Measurements from ENCODE around the gene SMIM14.

The SMIM14 gene

DNA sequence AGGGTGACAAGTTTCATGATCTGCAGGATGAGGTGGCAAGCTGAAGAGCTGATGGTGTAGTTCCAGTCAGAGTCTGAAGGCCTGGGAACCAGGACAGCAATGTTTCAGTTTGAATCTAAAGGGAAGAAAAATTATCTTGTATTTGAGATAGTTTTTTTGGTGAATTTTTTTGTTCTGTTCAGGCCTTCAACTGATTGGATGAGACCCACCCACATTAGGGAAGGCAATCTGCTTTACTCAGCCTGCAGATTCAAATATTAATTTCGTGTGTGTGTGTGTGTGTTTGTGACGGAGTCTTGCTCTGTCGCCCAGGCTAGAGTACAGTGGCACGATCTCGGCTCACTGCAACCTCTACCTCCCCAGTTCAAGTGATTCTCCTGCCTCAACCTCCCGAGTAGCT, 22.1 kb upstream of the SMIM14 start:
- no peak for TF ChIP-seq TCF12 (IDR thresholded peaks at IDR 0.05; ENCODE audit: low read depth)

DNA sequence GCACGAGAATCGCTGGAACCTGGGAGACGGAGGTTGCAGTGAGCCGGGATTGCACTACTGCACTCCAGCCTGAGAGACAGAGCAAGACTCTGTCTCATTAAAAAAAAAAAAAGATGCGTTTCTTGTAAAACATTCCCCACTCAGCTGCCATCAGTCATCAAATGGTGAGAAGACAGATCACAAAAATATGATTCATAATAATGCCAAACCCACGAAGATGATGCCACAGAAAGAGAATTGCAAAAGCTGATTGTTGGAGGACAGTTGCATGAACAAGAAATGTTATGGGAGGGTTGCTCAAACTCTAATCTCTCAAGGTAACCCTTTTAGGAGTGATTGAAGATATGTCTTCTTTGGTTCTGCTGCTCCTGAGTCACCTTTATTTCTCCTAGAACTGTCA, 21.4 kb upstream of the SMIM14 start:
- TF ChIP-seq EGR1 (IDR thresholded peaks at IDR 0.05), result no peak
- no peak for TF ChIP-seq RAD21 (IDR thresholded peaks at IDR 0.05; ENCODE audit: low read depth)
- no peak for TF ChIP-seq TEAD4 (IDR thresholded peaks at IDR 0.05)
- no peak for TF ChIP-seq FOXM1 (IDR thresholded peaks at IDR 0.05; ENCODE audit: borderline replicate concordance, low read depth)
- no peak for TF ChIP-seq TAF1 (IDR thresholded peaks at IDR 0.05; ENCODE audit: low read depth)
- no peak for TF ChIP-seq TCF12 (IDR thresholded peaks at IDR 0.05; ENCODE audit: low read depth)
- TF ChIP-seq, protein P1, sequence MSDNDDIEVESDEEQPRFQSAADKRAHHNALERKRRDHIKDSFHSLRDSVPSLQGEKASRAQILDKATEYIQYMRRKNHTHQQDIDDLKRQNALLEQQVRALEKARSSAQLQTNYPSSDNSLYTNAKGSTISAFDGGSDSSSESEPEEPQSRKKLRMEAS (IDR thresholded peaks at IDR 0.05), result no peak
- TF ChIP-seq CEBPB (IDR thresholded peaks at IDR 0.05), result no peak
- no peak for TF ChIP-seq YY1 (IDR thresholded peaks at IDR 0.05; ENCODE audit: low read depth)
- TF ChIP-seq EP300 (IDR thresholded peaks at IDR 0.05; ENCODE audit: borderline replicate concordance), result no peak
- no peak for TF ChIP-seq CREB1 (IDR thresholded peaks at IDR 0.05; ENCODE audit: low read depth)
- TF ChIP-seq, protein P2, sequence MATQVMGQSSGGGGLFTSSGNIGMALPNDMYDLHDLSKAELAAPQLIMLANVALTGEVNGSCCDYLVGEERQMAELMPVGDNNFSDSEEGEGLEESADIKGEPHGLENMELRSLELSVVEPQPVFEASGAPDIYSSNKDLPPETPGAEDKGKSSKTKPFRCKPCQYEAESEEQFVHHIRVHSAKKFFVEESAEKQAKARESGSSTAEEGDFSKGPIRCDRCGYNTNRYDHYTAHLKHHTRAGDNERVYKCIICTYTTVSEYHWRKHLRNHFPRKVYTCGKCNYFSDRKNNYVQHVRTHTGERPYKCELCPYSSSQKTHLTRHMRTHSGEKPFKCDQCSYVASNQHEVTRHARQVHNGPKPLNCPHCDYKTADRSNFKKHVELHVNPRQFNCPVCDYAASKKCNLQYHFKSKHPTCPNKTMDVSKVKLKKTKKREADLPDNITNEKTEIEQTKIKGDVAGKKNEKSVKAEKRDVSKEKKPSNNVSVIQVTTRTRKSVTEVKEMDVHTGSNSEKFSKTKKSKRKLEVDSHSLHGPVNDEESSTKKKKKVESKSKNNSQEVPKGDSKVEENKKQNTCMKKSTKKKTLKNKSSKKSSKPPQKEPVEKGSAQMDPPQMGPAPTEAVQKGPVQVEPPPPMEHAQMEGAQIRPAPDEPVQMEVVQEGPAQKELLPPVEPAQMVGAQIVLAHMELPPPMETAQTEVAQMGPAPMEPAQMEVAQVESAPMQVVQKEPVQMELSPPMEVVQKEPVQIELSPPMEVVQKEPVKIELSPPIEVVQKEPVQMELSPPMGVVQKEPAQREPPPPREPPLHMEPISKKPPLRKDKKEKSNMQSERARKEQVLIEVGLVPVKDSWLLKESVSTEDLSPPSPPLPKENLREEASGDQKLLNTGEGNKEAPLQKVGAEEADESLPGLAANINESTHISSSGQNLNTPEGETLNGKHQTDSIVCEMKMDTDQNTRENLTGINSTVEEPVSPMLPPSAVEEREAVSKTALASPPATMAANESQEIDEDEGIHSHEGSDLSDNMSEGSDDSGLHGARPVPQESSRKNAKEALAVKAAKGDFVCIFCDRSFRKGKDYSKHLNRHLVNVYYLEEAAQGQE (IDR thresholded peaks at IDR 0.05; ENCODE audit: low read depth), result no peak
- TF ChIP-seq, protein P3, sequence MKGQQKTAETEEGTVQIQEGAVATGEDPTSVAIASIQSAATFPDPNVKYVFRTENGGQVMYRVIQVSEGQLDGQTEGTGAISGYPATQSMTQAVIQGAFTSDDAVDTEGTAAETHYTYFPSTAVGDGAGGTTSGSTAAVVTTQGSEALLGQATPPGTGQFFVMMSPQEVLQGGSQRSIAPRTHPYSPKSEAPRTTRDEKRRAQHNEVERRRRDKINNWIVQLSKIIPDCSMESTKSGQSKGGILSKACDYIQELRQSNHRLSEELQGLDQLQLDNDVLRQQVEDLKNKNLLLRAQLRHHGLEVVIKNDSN (IDR thresholded peaks at IDR 0.05), result no peak
- TF ChIP-seq NFIC (IDR thresholded peaks at IDR 0.05), result no peak
- no peak for TF ChIP-seq ZBTB7A (IDR thresholded peaks at IDR 0.05; ENCODE audit: low read depth)

DNA sequence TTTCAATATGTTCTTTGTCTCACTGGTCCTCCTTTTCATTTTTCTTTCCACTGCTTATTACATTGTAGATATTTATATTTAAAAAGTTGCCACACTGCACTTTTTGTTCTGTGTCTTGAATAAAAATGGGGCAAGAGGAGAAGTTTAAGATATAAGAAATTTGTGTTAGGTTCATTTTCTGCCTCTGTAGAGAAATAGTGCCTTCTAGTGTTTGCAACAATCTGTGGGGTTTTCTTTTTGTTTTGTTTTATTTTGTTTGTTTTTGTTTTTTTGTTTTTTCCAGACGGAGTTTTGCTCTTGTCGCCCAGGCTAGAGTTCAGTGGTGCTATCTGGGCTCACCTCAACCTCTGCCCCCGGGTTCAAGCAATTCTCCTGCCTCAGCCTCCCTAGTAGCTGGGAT, 20.1 kb upstream of the SMIM14 start:
- TF ChIP-seq FOXM1 (IDR thresholded peaks at IDR 0.05; ENCODE audit: borderline replicate concordance, low read depth) (no peak), RAD21 (IDR thresholded peaks at IDR 0.05; ENCODE audit: low read depth) (peak; percentile 26; the same call in 1 of the 2 replicates), EGR1 (IDR thresholded peaks at IDR 0.05) (no peak)
- TF ChIP-seq, protein P2 (IDR thresholded peaks at IDR 0.05; ENCODE audit: low read depth), result no peak

DNA sequence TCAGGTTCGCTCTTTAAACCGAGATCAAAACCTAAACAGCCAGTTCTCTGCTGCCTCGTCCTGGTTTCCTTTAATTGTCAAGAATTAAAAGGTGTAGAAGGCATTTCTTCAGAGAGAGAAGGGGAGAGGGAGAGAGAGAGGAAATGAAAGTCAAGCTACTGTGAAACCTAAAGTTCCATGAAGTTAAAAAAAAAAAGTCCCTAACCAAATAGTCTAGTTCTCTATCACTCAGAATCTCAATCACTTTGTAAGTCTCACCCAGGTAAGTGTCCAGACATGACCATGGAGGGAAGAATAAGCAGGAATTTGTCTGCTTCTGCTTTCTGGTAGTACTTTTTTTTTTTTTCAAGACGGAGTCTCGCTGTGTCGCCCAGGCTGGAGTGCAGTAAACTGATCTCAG, 18.8 kb upstream of the SMIM14 start:
- TF ChIP-seq TAF1 (IDR thresholded peaks at IDR 0.05; ENCODE audit: low read depth), result no peak
- TF ChIP-seq CREB1 (IDR thresholded peaks at IDR 0.05; ENCODE audit: low read depth), result no peak
- no peak for TF ChIP-seq FOXM1 (IDR thresholded peaks at IDR 0.05; ENCODE audit: borderline replicate concordance, low read depth)
- no peak for TF ChIP-seq YY1 (IDR thresholded peaks at IDR 0.05; ENCODE audit: low read depth)
- TF ChIP-seq, protein P3 (IDR thresholded peaks at IDR 0.05), result no peak
- no peak for TF ChIP-seq RAD21 (IDR thresholded peaks at IDR 0.05; ENCODE audit: low read depth)
- TF ChIP-seq, protein P2 (IDR thresholded peaks at IDR 0.05; ENCODE audit: low read depth), result no peak
- TF ChIP-seq, protein P1 (IDR thresholded peaks at IDR 0.05), result no peak
- TF ChIP-seq CEBPB (IDR thresholded peaks at IDR 0.05), result no peak
- no peak for TF ChIP-seq TCF12 (IDR thresholded peaks at IDR 0.05; ENCODE audit: low read depth)
- TF ChIP-seq TEAD4 (IDR thresholded peaks at IDR 0.05), result no peak
- no peak for TF ChIP-seq EP300 (IDR thresholded peaks at IDR 0.05; ENCODE audit: borderline replicate concordance)
- TF ChIP-seq ZBTB7A (IDR thresholded peaks at IDR 0.05; ENCODE audit: low read depth), result no peak
- no peak for TF ChIP-seq NFIC (IDR thresholded peaks at IDR 0.05)

DNA sequence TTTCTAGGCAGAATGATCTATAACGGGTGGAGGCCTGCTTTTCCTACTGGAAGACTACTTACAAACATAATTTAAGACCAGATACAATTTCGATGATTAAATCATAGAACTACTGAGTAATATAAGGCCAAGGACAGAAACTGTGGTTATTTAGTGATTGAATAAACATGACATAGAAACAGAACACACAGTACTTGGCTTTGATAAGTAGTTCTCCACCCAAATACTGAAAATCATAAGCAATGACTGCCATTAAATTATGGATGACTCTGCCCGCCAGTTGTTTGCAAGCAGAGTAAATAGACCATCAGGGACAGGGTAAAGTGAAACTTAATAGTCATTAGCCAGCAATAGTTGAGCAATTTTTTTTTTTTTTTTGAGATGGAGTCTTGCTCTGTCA, 17.2 kb upstream of the SMIM14 start:
- no peak for TF ChIP-seq FOXM1 (IDR thresholded peaks at IDR 0.05; ENCODE audit: borderline replicate concordance, low read depth)
- TF ChIP-seq EP300 (IDR thresholded peaks at IDR 0.05; ENCODE audit: borderline replicate concordance), result no peak
- TF ChIP-seq TCF12 (IDR thresholded peaks at IDR 0.05; ENCODE audit: low read depth), result no peak
- TF ChIP-seq, protein P2 (IDR thresholded peaks at IDR 0.05; ENCODE audit: low read depth), result no peak
- no peak for TF ChIP-seq CREB1 (IDR thresholded peaks at IDR 0.05; ENCODE audit: low read depth)
- TF ChIP-seq ZBTB7A (IDR thresholded peaks at IDR 0.05; ENCODE audit: low read depth), result no peak
- TF ChIP-seq NFIC (IDR thresholded peaks at IDR 0.05), result no peak
- no peak for TF ChIP-seq RAD21 (IDR thresholded peaks at IDR 0.05; ENCODE audit: low read depth)
- TF ChIP-seq YY1 (IDR thresholded peaks at IDR 0.05; ENCODE audit: low read depth), result no peak
- TF ChIP-seq, protein P3 (IDR thresholded peaks at IDR 0.05), result no peak
- no peak for TF ChIP-seq TAF1 (IDR thresholded peaks at IDR 0.05; ENCODE audit: low read depth)
